HEK293 (cell line): ENCODE measurements around the gene PFDN6.

Experiments used
- EGR2 ChIP-seq: fragments of 450-650 bp; formaldehyde crosslinking; IDR thresholded peaks from 2 replicates; pipeline ENCODE4 v1.5.1; 2016; ENCODE audit warnings: low read depth, missing biosample characterization, missing genetic modification characterization
- GLIS2 ChIP-seq: fragments of 450-650 bp; formaldehyde crosslinking; IDR thresholded peaks from 2 replicates; pipeline ENCODE4 v1.5.1; 2016; ENCODE audit warnings: missing biosample characterization, missing genetic modification characterization
- SETDB1 ChIP-seq: IDR thresholded peaks from one replicate; pipeline ENCODE4 v1.6.1; 2017; ENCODE audit warnings: mild to moderate bottlenecking, low read length, moderate library complexity, mixed read lengths; ENCODE audit not compliant: insufficient read length
- WT1 ChIP-seq: fragments of 450-650 bp; formaldehyde crosslinking; IDR thresholded peaks from 2 replicates; pipeline ENCODE4 v1.5.1; 2016; ENCODE audit warnings: missing biosample characterization, missing genetic modification characterization
- YY1 ChIP-seq: fragments of 450-650 bp; formaldehyde crosslinking; IDR thresholded peaks from 2 replicates; pipeline ENCODE4 v1.5.1; 2018; ENCODE audit warnings: missing biosample characterization, missing genetic modification characterization
- ZBTB48 ChIP-seq: fragments of 450-650 bp; formaldehyde crosslinking; IDR thresholded peaks from 2 replicates; pipeline ENCODE4 v1.5.1; 2016; ENCODE audit warnings: missing biosample characterization, missing genetic modification characterization
- ZBTB8A ChIP-seq: fragments of 450-650 bp; formaldehyde crosslinking; IDR thresholded peaks from 2 replicates; pipeline ENCODE4 v1.5.1; 2016; ENCODE audit warnings: missing biosample characterization, missing genetic modification characterization
- ZEB2 ChIP-seq: fragments of 450-650 bp; formaldehyde crosslinking; IDR thresholded peaks from 2 replicates; pipeline ENCODE4 v1.5.1; 2016; ENCODE audit warnings: missing biosample characterization, missing genetic modification characterization
- ZFHX2 ChIP-seq: fragments of 450-650 bp; formaldehyde crosslinking; conservative IDR thresholded peaks from 2 replicates; pipeline ENCODE4 v1.5.1; 2016; ENCODE audit warnings: missing biosample characterization, missing genetic modification characterization
- ZNF10 ChIP-seq: fragments of 450-650 bp; formaldehyde crosslinking; IDR thresholded peaks from 2 replicates; pipeline ENCODE4 v1.5.1; 2017; ENCODE audit warnings: missing biosample characterization, missing genetic modification characterization
- ZNF112 ChIP-seq: fragments of 450-650 bp; formaldehyde crosslinking; IDR thresholded peaks from 2 replicates; pipeline ENCODE4 v1.5.0; 2017; ENCODE audit warnings: missing biosample characterization, missing genetic modification characterization
- ZNF146 ChIP-seq: fragments of 450-650 bp; formaldehyde crosslinking; IDR thresholded peaks from 2 replicates; pipeline ENCODE4 v1.5.1; 2016; ENCODE audit warnings: missing biosample characterization, missing genetic modification characterization
- ZNF157 ChIP-seq: fragments of 450-650 bp; formaldehyde crosslinking; IDR thresholded peaks from 2 replicates; pipeline ENCODE4 v1.5.1; 2016; ENCODE audit warnings: missing biosample characterization, missing genetic modification characterization
- ZNF239 ChIP-seq: fragments of 450-650 bp; formaldehyde crosslinking; IDR thresholded peaks from 2 replicates; pipeline ENCODE4 v1.5.1; 2016; ENCODE audit warnings: missing biosample characterization, missing genetic modification characterization
- ZNF266 ChIP-seq: fragments of 450-650 bp; formaldehyde crosslinking; IDR thresholded peaks from 2 replicates; pipeline ENCODE4 v1.5.1; 2016; ENCODE audit warnings: missing biosample characterization, missing genetic modification characterization, low read depth
- ZNF48 ChIP-seq: fragments of 450-650 bp; formaldehyde crosslinking; IDR thresholded peaks from 2 replicates; pipeline ENCODE4 v1.5.1; 2016; ENCODE audit warnings: missing biosample characterization, missing genetic modification characterization
- ZNF530 ChIP-seq: fragments of 450-650 bp; formaldehyde crosslinking; IDR thresholded peaks from 2 replicates; pipeline ENCODE4 v1.5.1; 2016; ENCODE audit warnings: low read depth, missing biosample characterization, missing genetic modification characterization
- ZNF560 ChIP-seq: fragments of 450-650 bp; formaldehyde crosslinking; IDR thresholded peaks from 2 replicates; pipeline ENCODE4 v1.5.1; 2017; ENCODE audit warnings: missing biosample characterization, missing genetic modification characterization, borderline replicate concordance
- ZNF571 ChIP-seq: fragments of 450-650 bp; formaldehyde crosslinking; IDR thresholded peaks from 2 replicates; pipeline ENCODE4 v1.5.0; 2017; ENCODE audit warnings: missing biosample characterization, missing genetic modification characterization
- ZNF585B ChIP-seq: fragments of 450-650 bp; formaldehyde crosslinking; IDR thresholded peaks from 2 replicates; pipeline ENCODE4 v1.5.1; 2016; ENCODE audit warnings: missing biosample characterization, missing genetic modification characterization
- ZNF670 ChIP-seq: fragments of 450-650 bp; formaldehyde crosslinking; IDR thresholded peaks from 2 replicates; pipeline ENCODE4 v1.5.1; 2016; ENCODE audit warnings: missing biosample characterization, missing genetic modification characterization, low read depth
- ZXDB ChIP-seq: fragments of 450-650 bp; formaldehyde crosslinking; IDR thresholded peaks from 2 replicates; pipeline ENCODE4 v1.5.1; 2016; ENCODE audit warnings: missing biosample characterization, missing genetic modification characterization
- TF ChIP-seq, protein P1 (sequence below): fragments of 450-650 bp; formaldehyde crosslinking; IDR thresholded peaks from 2 replicates; pipeline ENCODE4 v1.5.0; 2017; ENCODE audit warnings: missing biosample characterization, missing genetic modification characterization, borderline replicate concordance
- TF ChIP-seq, protein P2 (sequence below): fragments of 450-650 bp; formaldehyde crosslinking; IDR thresholded peaks from 2 replicates; pipeline ENCODE4 v1.5.1; 2016; ENCODE audit warnings: missing biosample characterization, missing genetic modification characterization
- TF ChIP-seq, protein P3 (sequence below): fragments of 450-650 bp; formaldehyde crosslinking; IDR thresholded peaks from 2 replicates; pipeline ENCODE4 v1.5.1; 2016; ENCODE audit warnings: missing biosample characterization, missing genetic modification characterization, low read depth
- TF ChIP-seq, protein P4 (sequence below): fragments of 450-650 bp; formaldehyde crosslinking; IDR thresholded peaks from 2 replicates; pipeline ENCODE4 v1.5.1; 2016; ENCODE audit warnings: missing biosample characterization, missing genetic modification characterization
- TF ChIP-seq, protein P5 (sequence below): fragments of 450-650 bp; formaldehyde crosslinking; IDR thresholded peaks from 2 replicates; pipeline ENCODE4 v1.5.1; 2016; ENCODE audit warnings: missing biosample characterization, missing genetic modification characterization

Gene PFDN6

DNA sequence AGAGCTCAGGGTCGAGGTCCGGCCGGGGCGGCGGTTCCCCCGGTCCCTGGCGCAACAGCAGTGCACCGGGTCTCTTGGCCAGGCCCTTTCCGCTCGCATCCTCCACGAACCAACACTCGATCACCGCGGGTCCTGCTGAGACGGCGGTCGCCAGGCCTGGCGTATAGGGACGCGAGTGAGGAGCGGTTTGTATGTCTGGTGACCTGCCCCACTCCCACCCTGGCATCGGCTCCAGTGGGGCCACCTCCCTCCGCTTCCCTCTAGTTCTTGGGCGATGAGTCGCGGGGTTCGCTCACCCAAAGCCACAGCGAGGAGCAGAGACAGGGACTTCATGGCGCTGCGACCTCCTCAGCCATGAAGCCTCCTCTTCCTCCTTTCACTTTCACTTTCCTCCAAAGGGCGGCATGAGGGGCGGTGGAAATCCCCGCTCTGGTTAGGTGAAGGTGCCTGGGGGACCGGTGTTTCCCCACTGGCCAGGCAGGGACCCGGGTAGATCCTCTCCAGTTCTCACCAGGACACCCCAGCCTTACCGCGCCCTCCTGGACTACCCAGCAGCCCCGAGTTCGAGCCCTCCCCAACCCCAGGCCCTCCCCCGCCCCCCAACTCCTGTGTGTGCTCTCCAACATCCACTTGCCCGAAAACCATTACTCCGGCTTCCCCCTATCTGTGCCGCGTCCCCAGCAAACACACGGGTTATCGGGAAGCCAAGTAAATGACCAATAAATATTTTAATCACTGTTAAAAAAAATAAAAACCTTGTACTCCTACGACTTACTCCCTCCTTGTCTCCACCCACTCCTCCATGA is 24.5 kb downstream of the PFDN6 start, which contains the start of gene TAPBP (continued):
- TF ChIP-seq ZNF266 (tag by site-specific recombination) (no peak), ZNF239 (tag by site-specific recombination) (no peak), ZBTB8A (tag by site-specific recombination) (peak; percentile 5), ZNF571 (tag by site-specific recombination) (no peak), ZEB2 (tag by site-specific recombination) (no peak), ZNF146 (no peak), ZNF10 (tag by site-specific recombination) (peak; percentile 73), ZNF530 (no peak), ZNF48 (no peak), EGR2 (tag by site-specific recombination) (no peak; the same call in 1 of the 2 replicates), ZNF560 (no peak), GLIS2 (tag by site-specific recombination) (peak; percentile 43; the same call in 1 of the 2 replicates), ZNF157 (no peak), ZFHX2 (tag by site-specific recombination) (no peak), WT1 (tag by site-specific recombination) (no peak), ZNF670 (tag by site-specific recombination) (no peak), ZXDB (0 out of 2 replicates have a peak, but pooled peaks have one; percentile 35), ZNF112 (tag by site-specific recombination) (no peak), SETDB1 (no peak), ZBTB48 (tag by site-specific recombination) (peak; percentile 87), ZNF585B (tag by site-specific recombination) (no peak), YY1 (tag by site-specific recombination) (peak; percentile 52; the same call in 1 of the 2 replicates)
- TF ChIP-seq, protein P1, sequence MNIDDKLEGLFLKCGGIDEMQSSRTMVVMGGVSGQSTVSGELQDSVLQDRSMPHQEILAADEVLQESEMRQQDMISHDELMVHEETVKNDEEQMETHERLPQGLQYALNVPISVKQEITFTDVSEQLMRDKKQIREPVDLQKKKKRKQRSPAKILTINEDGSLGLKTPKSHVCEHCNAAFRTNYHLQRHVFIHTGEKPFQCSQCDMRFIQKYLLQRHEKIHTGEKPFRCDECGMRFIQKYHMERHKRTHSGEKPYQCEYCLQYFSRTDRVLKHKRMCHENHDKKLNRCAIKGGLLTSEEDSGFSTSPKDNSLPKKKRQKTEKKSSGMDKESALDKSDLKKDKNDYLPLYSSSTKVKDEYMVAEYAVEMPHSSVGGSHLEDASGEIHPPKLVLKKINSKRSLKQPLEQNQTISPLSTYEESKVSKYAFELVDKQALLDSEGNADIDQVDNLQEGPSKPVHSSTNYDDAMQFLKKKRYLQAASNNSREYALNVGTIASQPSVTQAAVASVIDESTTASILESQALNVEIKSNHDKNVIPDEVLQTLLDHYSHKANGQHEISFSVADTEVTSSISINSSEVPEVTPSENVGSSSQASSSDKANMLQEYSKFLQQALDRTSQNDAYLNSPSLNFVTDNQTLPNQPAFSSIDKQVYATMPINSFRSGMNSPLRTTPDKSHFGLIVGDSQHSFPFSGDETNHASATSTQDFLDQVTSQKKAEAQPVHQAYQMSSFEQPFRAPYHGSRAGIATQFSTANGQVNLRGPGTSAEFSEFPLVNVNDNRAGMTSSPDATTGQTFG (tag by site-specific recombination), result no peak
- TF ChIP-seq, protein P2, sequence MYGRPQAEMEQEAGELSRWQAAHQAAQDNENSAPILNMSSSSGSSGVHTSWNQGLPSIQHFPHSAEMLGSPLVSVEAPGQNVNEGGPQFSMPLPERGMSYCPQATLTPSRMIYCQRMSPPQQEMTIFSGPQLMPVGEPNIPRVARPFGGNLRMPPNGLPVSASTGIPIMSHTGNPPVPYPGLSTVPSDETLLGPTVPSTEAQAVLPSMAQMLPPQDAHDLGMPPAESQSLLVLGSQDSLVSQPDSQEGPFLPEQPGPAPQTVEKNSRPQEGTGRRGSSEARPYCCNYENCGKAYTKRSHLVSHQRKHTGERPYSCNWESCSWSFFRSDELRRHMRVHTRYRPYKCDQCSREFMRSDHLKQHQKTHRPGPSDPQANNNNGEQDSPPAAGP (tag by site-specific recombination), result 0 out of 2 replicates have a peak, but pooled peaks have one; percentile 9
- TF ChIP-seq, protein P3, sequence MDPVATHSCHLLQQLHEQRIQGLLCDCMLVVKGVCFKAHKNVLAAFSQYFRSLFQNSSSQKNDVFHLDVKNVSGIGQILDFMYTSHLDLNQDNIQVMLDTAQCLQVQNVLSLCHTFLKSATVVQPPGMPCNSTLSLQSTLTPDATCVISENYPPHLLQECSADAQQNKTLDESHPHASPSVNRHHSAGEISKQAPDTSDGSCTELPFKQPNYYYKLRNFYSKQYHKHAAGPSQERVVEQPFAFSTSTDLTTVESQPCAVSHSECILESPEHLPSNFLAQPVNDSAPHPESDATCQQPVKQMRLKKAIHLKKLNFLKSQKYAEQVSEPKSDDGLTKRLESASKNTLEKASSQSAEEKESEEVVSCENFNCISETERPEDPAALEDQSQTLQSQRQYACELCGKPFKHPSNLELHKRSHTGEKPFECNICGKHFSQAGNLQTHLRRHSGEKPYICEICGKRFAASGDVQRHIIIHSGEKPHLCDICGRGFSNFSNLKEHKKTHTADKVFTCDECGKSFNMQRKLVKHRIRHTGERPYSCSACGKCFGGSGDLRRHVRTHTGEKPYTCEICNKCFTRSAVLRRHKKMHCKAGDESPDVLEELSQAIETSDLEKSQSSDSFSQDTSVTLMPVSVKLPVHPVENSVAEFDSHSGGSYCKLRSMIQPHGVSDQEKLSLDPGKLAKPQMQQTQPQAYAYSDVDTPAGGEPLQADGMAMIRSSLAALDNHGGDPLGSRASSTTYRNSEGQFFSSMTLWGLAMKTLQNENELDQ, result no peak
- TF ChIP-seq, protein P4, sequence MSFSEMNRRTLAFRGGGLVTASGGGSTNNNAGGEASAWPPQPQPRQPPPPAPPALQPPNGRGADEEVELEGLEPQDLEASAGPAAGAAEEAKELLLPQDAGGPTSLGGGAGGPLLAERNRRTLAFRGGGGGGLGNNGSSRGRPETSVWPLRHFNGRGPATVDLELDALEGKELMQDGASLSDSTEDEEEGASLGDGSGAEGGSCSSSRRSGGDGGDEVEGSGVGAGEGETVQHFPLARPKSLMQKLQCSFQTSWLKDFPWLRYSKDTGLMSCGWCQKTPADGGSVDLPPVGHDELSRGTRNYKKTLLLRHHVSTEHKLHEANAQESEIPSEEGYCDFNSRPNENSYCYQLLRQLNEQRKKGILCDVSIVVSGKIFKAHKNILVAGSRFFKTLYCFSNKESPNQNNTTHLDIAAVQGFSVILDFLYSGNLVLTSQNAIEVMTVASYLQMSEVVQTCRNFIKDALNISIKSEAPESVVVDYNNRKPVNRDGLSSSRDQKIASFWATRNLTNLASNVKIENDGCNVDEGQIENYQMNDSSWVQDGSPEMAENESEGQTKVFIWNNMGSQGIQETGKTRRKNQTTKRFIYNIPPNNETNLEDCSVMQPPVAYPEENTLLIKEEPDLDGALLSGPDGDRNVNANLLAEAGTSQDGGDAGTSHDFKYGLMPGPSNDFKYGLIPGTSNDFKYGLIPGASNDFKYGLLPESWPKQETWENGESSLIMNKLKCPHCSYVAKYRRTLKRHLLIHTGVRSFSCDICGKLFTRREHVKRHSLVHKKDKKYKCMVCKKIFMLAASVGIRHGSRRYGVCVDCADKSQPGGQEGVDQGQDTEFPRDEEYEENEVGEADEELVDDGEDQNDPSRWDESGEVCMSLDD, result peak; percentile 38; the same call in 1 of the 2 replicates
- TF ChIP-seq, protein P5, sequence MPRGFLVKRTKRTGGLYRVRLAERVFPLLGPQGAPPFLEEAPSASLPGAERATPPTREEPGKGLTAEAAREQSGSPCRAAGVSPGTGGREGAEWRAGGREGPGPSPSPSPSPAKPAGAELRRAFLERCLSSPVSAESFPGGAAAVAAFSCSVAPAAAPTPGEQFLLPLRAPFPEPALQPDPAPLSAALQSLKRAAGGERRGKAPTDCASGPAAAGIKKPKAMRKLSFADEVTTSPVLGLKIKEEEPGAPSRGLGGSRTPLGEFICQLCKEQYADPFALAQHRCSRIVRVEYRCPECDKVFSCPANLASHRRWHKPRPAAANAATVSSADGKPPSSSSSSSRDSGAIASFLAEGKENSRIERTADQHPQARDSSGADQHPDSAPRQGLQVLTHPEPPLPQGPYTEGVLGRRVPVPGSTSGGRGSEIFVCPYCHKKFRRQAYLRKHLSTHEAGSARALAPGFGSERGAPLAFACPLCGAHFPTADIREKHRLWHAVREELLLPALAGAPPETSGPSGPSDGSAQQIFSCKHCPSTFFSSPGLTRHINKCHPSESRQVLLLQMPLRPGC (tag by site-specific recombination), result no peak
